WI38 (cell line): Measurements from ENCODE around the gene SNPH.

ENCODE experiments used
- H3K4me3 ChIP-seq: 2 replicates; pipeline ENCODE4 v1.5.1; 2011; ENCODE audit warnings: low read depth, mild to moderate bottlenecking, control low read depth, low read length
- TF ChIP-seq, protein P1 (sequence below): IDR thresholded peaks from 2 replicates; pipeline ENCODE4 v1.5.1; 2012; ENCODE audit warnings: low read depth, mild to moderate bottlenecking, control low read depth, low read length

The SNPH gene

DNA sequence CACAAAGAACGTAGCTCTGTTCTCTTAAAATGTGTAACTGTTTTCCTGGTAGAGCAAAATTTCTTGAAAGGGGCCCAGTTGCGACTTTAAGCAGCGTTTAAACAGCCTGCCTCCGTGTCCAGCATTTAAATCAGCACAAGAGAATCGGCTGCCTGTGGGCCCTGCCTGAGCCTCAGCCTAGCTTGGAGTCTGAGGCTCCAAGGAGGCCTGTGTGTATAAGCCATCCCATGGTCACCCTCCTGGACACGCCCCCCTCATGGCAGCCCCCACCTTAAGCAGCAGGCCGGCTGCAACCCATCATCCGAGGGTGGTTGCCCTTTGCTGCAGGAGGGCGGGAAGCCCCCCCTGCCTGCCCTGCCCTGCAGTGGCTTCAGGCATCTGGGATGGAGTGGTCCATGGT is 44.0 kb downstream of the SNPH start:
- TF ChIP-seq, protein P1, sequence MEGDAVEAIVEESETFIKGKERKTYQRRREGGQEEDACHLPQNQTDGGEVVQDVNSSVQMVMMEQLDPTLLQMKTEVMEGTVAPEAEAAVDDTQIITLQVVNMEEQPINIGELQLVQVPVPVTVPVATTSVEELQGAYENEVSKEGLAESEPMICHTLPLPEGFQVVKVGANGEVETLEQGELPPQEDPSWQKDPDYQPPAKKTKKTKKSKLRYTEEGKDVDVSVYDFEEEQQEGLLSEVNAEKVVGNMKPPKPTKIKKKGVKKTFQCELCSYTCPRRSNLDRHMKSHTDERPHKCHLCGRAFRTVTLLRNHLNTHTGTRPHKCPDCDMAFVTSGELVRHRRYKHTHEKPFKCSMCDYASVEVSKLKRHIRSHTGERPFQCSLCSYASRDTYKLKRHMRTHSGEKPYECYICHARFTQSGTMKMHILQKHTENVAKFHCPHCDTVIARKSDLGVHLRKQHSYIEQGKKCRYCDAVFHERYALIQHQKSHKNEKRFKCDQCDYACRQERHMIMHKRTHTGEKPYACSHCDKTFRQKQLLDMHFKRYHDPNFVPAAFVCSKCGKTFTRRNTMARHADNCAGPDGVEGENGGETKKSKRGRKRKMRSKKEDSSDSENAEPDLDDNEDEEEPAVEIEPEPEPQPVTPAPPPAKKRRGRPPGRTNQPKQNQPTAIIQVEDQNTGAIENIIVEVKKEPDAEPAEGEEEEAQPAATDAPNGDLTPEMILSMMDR = no peak

DNA sequence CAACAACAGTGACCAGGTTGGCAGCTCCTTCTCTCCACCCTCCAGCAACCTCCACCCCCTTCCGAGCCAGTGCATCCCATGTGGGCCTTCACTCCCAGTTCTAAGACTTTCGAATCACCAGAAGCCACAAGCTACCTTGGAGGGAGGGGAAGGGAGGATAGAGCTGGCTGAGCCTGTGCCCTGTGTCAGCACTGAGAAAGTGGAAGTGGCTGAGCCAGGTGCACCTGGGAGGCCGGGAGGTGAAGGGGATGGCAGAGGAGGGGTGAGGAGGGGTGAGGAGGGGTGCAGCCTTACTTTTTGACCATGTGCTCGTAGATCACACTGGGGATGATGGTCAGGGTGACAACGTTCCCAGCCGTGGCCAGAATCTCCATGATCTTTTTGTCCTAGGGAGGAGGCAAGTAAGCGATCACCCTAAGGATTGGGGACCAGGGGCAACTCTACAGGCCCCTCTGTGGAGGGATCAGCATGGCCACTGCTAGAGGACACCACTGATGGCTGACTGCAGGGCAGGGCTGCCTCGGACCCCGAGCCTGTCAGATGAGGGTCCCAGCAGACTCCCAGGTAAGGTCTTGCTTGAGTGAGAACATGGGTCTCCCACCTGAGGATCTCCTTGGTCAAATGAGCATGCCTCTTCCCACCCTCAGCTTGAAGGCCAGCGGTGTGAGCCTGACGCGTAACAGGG is 44.6 kb downstream of the SNPH start:
- TF ChIP-seq, protein P1 = no peak

More for the DNA sequence above, 44.0 kb downstream of the SNPH start:
- no peak overlapping the region for H3K4me3 ChIP-seq

DNA sequence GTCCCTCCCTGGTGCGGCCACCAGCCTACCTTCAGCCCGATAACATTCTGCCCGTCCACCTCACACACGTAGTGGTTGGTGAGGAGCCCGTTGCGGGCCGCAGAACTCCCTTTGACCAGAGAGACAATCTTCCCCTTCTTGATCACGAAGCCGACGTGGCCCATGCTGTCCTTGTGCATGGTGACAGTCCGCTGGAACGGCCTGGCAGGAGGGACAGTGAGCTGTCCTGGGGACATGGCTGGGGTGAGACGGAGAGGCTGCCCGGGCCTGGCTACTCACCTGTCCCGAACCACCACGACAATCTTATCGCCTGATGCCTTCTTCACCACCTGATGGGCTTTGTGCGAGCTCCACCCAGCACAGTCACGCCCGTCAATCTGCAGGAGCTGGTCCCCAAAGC is 46.2 kb downstream of the SNPH start:
- no peak overlapping the region for H3K4me3 ChIP-seq
- TF ChIP-seq, protein P1 = no peak

More for the DNA sequence above, 44.6 kb downstream of the SNPH start:
- H3K4me3 ChIP-seq = no peak overlapping the region

DNA sequence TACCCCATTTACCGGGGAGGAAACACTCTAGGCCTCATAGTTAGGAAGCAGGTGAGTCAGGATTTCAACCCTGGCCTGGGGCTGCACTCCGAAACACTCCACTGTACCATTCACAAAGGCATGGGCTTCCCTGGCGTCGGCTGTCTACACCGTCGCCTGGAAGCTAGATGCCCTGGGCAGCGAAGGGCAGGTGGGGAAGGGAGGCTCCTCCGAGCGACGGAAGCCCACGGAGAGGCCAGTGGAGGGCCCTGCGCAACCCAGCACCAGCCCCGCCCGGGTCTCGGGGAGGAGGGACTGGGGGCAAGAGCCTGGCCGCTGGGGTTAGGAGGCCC is 46.8 kb downstream of the SNPH start:
- TF ChIP-seq, protein P1 = no peak
- no peak overlapping the region for H3K4me3 ChIP-seq

DNA sequence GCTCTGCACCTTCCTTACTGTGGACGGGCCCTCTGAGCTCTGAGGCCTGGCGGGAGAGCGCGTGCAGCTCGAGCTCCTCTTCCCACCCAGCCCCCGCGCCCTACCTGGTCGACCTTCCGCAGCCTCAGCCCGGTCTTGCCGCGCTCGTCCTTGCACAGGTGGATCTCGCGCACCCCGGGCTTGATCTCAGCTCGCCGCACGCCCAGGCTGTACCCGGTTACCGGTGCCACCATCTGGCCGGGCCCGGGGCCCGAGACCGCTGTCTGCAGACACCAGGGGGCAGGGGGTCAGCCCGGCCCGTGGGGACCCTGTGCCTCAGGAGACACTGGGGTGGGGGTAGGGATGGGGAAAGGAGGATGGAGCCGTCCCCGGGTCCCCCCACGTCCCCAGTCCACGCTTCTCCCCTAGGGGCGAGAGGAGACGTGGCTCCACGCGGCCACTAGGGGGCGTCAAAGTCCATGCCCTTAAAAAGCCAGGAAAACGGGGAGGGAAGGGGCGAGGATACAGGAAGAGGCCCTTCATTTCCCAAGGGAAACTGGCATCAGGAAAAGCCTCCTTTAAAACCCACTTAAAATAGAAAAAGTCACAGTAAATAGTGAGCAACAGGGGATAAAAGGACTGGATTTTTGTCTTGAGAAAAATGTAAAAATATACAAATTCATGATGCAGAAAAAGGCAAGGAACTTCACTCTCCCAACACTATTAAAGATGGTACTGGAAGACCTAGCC is 47.3 kb downstream of the SNPH start:
- TF ChIP-seq, protein P1 = peak; percentile 95
- H3K4me3 ChIP-seq = peak overlapping the region; percentile 38; the same call in 1 of the 2 replicates

DNA sequence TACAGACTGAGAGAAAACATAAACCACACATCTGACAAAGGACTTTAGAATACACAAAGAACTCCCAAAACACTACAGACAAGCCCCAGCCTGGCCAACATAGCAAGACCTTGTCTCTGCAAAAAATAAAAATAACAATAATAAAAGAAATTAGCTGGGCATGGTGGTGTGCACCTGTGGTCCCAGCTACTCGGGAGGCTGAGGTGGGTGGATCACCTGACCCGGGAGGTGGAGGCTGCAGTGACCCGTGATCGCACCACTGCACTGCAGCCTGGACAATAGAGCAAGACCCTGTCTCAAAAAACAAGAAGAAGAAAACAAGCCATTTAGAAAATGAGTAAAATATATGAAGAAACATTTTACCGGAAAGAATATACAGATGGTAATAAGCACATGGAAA is 49.7 kb downstream of the SNPH start:
- no peak overlapping the region for H3K4me3 ChIP-seq
- TF ChIP-seq, protein P1 = no peak

DNA sequence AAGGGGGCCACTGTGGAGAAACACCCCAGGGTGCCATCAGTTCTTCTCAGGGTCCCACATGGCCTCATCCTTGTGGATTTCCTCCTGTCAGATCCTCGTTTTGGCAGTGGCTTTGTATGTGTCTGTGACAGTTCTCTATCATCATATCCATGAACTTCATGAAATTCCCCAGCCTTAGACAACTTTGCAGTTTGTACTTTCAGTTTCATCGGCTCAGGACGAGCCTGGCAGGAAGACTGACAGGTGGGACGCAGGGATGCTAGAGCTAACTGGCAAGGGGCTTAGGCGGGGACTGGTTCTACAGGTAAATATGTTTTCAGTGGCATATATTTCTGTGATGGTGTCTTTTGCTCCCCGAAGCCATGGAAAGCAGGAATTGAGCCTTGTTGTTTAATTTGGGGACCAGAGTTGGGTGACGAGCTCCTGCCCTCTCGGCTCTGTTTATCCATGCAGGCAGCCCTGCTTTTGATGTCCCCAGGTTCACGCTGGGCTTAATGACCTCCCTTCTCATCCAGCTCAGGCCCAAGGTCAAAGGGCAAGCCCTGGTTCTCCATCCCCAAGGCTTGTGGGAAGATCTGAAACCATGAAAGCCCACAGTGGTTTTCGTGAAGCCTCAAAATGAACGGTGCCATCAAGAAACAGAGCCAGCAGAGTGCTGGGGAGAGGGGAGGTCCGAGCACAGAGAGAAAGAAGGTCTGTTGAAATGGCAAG is 51.6 kb downstream of the SNPH start:
- H3K4me3 ChIP-seq = no peak overlapping the region
- TF ChIP-seq, protein P1 = no peak
